ENCODE results near the gene GIMAP8.
A peak's percentile ranks its signal among the peaks of the same experiment; 100 is the strongest.
"Not testable (repeated sequence)": the region's sequence is repeated elsewhere in the genome, so short reads cannot be mapped to it uniquely, and the experiment has no call there.

Gene GIMAP8

DNA sequence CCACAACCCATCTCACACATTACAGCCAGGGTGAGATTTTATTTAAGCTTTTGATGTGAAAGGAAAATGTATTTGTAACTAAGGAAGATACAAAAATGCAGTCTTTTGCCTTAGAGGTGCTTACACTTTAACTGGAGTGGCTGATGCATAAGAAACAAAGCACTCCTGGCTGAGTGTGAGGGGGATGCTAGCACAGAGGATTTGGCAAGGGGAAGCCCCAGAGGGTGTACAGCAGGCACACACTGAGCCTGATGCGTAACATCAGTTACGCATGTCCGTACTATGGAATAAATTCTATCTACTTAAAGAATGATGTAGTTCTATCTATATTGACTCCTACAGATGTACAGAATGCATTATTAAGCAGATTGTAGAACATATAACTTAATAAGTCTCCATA is 17.8 kb downstream of the GIMAP8 start:
- peak in 1 of 2 experiments; percentile 17 for DNase-seq

DNA sequence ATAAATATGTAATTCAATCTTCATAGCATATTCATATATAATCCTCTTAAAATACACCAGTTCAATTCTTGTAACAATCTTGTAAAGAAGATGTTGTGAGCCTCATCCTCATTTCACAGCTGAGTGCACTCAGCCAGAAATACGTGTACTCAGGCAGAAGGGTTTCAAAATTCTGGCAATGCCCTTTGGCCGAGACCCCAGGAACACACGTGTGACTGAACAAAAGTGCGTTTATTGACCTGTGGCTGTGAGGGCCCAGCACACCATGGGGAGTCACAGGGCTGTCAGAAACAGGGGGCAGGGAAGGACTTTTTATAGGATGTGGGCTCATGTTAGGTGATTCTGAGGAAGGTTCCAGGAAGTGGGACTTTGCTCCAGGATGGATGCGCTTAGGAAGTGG is 21.5 kb downstream of the GIMAP8 start:
- no peak for DNase-seq

- no peak for DNase-seq
Measured at GRCh38 chr7:150473902-150474301, 23.5 kb downstream of the GIMAP8 start.

DNA sequence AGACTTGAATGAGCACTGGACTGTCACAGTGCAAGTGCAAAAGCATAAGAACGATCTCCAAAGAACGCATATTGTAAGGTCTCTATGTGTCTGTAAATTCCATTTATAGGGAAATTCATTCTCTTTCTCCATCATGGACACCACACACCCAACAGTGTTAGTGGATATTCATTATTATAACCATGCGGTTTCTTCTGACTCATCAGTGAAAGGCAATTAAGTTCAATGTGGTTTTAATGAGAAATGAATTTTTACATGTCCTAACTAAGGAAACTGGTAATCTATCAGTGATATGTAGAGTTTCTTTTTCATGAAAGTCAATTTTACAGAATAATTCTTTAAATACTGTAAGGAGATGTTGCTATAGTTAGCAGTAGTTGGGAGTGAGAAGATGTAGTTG is 25.9 kb downstream of the GIMAP8 start:
- DNase-seq = no peak

GRCh38 chr7:150476819-150477631 is 26.6 kb downstream of the GIMAP8 start:
- peak in 1 of 2 experiments; percentile 46 for DNase-seq

GRCh38 chr7:150479023-150479716 is 28.7 kb downstream of the GIMAP8 start:
- DNase-seq = no peak

- peak in 1 of 2 experiments; percentile 48 for DNase-seq
Measured at GRCh38 chr7:150481186-150481920, 30.9 kb downstream of the GIMAP8 start.

- DNase-seq = no peak
Measured at GRCh38 chr7:150481922-150482321, 31.5 kb downstream of the GIMAP8 start.

GRCh38 chr7:150483514-150483913 is 33.1 kb downstream of the GIMAP8 start:
- not testable (repeated sequence) for DNase-seq

DNA sequence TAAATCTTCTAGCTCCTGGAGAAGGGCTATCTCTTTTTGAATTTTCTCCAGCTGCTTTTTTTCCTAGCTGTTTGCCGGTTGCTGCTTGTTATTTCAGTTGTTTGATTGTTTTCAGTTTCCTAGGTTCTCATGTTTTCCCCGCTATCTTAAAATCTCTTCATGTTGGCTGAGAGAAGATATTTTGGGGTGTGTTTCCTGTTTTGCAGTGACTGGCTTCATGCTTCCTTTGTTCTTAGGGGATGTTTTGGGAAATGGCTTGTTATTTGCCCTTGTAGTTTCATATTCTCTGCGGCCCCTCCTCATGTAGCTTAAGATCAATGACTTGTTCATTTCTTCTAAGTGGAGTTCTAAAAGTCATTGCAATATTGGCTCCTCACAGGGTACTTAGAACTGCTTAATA is 33.6 kb downstream of the GIMAP8 start:
- not testable (repeated sequence) for DNase-seq

GRCh38 chr7:150487625-150488024 is 37.2 kb downstream of the GIMAP8 start:
- DNase-seq = no peak

DNA sequence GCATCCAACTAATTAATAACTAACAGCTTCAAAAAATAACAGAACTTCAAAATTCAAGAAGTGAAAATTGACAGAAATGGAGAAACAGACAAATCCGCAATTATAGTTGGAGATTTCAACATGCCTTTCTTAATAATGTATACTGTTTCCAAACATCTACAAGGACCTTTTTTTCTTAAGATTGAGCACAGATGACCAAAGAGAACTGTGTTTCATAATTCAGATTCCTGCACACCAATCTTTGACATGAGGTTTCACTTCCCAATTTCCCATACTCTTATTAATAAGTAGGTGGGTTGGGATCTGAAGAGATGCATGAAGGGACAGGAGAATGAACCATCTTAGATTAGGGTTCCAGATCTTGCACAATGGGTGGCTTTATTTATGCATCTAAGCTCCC is 39.4 kb downstream of the GIMAP8 start:
- no peak for DNase-seq

DNA sequence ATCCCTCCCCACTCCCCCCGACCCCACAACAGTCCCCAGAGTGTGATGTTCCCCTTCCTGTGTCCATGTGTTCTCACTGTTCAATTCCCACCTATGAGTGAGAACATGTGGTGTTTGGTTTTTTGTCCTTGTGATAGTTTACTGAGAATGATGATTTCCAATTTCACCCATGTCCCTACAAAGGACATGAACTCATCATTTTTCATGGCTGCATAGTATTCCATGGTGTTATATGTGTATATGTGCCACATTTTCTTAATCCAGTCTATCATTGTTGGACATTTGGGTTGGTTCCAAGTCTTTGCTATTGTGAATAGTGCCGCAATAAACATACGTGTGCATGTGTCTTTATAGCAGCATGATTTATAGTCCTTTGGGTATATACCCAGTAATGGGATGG is 43.0 kb downstream of the GIMAP8 start:
- not testable (repeated sequence) for DNase-seq

DNA sequence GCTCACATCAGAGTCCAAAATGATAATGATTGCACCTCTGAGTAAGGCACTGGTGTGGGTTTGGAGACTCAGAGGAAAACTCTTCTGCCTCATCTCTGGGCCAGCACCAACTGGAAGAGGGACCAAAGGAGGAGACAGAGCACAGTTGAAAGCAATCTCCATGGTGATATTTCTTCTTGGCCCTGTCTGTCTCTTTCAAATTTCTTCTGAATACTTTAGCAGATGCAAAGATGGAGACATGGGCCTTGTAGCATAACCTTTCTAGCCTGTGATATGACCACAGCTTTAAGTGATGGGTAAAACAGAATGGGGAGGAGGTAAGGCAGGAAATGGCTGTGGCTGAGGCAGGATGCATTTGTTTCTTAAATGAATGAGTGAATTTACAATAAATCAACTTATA is 52.1 kb downstream of the GIMAP8 start:
- DNase-seq = no peak

GRCh38 chr7:150503155-150503554 is 52.7 kb downstream of the GIMAP8 start:
- DNase-seq = no peak

GRCh38 chr7:150503581-150503980 is 53.2 kb downstream of the GIMAP8 start:
- DNase-seq = no peak

DNA sequence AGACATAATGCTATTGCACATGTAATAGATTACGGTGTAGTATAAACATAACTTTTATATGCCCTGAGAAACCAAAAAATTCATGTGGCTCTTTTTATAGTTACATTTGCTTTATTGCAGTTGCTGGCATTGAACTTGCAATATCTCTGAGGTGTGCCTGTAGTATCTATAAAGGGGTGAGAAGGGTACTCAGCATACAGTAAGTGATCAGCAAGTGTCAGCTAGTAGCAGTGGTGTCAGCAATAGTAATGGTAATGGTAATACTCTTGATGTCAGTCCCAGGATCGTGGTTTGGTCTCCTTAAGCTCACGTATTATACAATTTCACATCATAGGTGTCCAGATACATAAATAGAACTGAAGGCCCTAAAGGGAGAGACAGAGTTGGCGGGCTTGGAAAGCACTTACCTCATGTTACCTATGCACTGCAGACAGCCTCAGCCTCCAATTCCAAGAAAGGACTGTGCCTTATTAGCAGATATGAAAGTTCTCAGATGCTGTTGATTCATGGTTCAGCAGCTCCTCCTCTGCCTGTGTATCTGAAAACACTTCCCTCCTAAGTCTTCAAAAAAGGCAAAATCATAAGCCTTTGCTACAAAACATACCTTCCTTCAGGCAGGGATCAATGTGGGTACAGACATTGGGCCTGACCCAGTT is 57.6 kb downstream of the GIMAP8 start:
- no peak for DNase-seq

GRCh38 chr7:150511048-150511447 is 60.6 kb downstream of the GIMAP8 start:
- no peak for DNase-seq

DNA sequence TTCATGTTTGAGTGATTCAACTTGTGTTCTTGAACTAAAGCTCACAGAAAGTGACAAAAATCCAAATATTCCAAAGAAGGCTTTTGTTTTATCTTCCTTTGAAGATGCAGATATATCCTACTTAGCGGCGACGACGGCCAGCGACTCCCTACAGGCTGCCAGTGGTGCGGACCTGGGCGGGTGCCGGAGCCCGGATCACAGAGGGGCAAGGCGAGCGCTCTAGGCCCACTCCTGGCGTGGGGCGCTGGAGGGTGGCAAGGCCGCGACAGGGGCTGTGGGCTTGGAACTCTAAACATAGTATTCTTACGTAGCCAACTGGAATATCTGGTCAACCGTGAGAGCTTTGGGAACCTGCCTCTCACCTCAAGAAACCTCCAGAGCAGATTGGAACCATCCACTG is 63.3 kb downstream of the GIMAP8 start:
- no peak for DNase-seq

DNA sequence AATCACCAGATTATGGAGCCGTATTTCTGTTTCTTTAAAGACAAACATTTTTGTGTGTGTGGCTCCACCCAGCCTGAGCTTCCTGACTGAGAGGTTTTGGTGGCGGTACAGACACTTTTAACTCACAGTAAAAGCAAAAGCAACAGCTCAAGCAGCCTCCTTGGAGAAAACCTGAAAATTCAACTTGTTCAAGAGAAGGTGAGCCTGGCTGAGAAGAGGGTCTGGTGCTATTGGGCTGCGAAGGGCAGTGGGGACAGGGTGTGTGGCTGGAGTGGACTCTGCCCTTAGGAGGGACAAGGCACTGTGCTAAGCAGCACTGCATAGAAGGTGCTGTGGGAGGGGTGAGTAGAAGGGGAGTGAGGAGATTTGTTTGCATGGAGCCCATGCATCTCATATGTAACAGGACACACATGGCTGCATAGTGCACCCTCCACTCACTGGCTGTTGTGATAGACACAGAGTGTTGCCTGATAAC is 64.4 kb downstream of the GIMAP8 start, which contains the start of gene GIMAP7:
Gene GIMAP7 (plus strand): TSS at position 125 of the 475 bp plus-strand sequence. CDS start 5,103 bp downstream, outside the sequence.
- DNase-seq = peak; percentile 54 to 68

DNA sequence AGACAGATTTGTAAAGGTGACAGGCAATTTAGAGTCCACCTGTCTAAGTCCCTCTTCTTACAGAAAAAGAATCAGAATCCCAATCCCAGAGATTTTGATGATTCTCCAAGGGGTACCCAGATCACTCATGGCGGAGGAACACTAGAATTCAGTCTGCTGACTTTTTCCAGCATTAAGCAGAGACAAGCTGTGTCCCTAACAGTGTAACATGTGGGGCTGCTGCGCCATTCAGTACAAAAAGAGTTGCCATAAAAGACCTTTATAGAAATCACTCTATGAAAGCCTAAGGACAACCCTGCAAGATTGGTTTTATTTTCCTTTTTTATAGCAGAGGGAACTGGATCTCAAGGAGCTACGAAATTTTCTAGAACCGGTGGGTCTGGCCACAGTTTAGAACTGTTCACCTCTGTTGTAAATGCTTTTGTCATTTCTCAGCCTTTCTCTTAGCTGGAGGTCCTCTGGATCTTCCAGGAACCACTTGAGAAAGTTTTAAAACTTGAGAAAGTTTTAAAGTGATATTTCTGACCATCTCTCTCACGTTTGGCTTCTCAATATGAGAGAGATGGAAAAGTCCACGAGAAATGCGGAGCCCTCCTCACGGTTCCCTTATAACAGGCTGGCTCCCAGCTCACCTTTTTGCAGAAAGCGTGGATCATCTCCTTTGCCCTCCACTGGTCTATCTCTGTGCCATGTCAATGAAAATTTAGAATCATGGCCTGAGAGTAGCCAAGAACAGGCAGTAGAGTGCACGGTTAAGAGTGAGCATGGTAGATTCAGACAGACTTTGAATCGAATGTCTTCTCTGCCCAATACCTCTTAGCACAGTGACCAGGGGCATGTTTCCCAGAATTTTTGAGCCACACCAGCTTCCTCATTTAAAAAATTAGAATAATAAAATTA is 65.1 kb downstream of the GIMAP8 start:
- no peak for DNase-seq
